SU-DHL-6 (cell line): ENCODE measurements around the gene AIFM2.

ENCODE experiments used
- CTCF ChIP-seq: fragments of 200-600 bp; sonication (generic); IDR thresholded peaks from one replicate; pipeline ENCODE4 v1.5.1; 2017; ENCODE audit warnings: antibody characterized with exemption, mild to moderate bottlenecking, low read length, moderate library complexity; ENCODE audit not compliant: insufficient read depth, poor library complexity, severe bottlenecking
- EZH2phosphoT487 ChIP-seq: fragments of 200-600 bp; sonication (generic), shearing (Covaris generic); conservative IDR thresholded peaks from 2 replicates; pipeline ENCODE4 v1.6.1; 2018; ENCODE audit warnings: mild to moderate bottlenecking, antibody characterized with exemption, low read length, moderate library complexity, mixed read lengths

- no peak for TF ChIP-seq CTCF
- TF ChIP-seq EZH2phosphoT487, result no peak
Measured at GRCh38 chr10:70176441-70176840, 43.8 kb upstream of the AIFM2 start.
